ENCODE measurements around the gene ELMO2.
A peak's percentile ranks its signal among the peaks of the same experiment; 100 is the strongest.

The ELMO2 gene

DNA sequence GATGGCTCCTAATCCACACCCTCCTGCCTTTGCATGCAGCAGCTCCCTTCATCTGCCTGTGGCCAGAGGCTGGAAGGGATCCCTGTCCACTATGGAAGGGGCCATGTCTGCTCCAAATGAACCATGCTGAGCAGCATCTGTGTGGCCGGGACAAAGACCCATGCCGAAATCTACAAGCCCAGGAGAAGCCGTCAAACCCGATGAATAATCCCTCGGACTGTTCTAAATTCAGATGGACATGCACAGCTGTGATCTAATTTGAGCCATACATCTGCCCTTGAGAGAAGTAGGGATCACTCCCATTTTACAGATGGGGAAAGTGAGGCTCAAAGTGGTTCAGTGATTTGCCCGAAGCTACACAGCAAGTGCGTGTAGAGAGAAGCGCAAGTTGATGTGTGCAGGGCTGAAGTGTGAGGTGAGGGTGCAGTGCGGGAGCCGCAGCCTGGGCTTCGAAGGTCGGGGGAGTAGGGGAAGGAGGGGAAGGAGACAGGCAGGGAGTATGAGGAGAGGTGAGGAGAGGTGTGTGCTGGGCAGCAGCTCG lies 75.5 kb downstream of the ELMO2 start:
- TF ChIP-seq, protein P1, sequence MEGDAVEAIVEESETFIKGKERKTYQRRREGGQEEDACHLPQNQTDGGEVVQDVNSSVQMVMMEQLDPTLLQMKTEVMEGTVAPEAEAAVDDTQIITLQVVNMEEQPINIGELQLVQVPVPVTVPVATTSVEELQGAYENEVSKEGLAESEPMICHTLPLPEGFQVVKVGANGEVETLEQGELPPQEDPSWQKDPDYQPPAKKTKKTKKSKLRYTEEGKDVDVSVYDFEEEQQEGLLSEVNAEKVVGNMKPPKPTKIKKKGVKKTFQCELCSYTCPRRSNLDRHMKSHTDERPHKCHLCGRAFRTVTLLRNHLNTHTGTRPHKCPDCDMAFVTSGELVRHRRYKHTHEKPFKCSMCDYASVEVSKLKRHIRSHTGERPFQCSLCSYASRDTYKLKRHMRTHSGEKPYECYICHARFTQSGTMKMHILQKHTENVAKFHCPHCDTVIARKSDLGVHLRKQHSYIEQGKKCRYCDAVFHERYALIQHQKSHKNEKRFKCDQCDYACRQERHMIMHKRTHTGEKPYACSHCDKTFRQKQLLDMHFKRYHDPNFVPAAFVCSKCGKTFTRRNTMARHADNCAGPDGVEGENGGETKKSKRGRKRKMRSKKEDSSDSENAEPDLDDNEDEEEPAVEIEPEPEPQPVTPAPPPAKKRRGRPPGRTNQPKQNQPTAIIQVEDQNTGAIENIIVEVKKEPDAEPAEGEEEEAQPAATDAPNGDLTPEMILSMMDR (conservative IDR thresholded peaks at IDR 0.05; ENCODE audit: low read length), result no peak
- H3K4me3 ChIP-seq (ENCODE audit: low read length), result no peak overlapping the region
- DNase-seq (ENCODE audit: low read depth), result no peak

- H3K4me3 ChIP-seq (ENCODE audit: low read length), result no peak overlapping the region
- TF ChIP-seq, protein P1 (conservative IDR thresholded peaks at IDR 0.05; ENCODE audit: low read length), result no peak
- DNase-seq (ENCODE audit: low read depth), result no peak
Measured at GRCh38 chr20:46330072-46330763, 76.2 kb downstream of the ELMO2 start.

- TF ChIP-seq, protein P1 (conservative IDR thresholded peaks at IDR 0.05; ENCODE audit: low read length), result no peak
- no peak for DNase-seq (ENCODE audit: low read depth)
Measured at GRCh38 chr20:46328200-46328882, 78.1 kb downstream of the ELMO2 start.

DNA sequence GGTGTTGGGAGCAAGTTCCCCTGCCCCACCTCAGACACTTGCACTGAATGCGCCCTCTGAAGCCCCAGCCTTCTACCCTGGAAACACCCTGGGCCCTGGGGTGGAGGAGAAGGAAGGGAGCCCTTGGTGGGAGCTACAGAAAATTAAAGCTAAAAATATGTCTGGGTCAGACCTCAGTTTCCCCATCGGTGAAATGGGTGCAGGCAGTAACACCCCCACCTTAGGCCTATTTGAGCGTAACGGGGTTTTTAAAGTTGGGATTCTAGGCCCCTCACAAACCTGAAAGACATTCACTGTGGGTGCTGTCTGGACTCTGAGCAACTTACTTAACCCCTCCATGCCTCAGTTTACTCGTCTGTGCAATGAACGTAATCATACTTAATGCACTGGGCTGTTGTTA lies 78.9 kb downstream of the ELMO2 start:
- DNase-seq (ENCODE audit: low read depth), result no peak
- TF ChIP-seq, protein P1 (conservative IDR thresholded peaks at IDR 0.05; ENCODE audit: low read length), result no peak
- no peak overlapping the region for H3K4me3 ChIP-seq (ENCODE audit: low read length)

More at GRCh38 chr20:46328200-46328882, 78.1 kb downstream of the ELMO2 start:
- H3K4me3 ChIP-seq (ENCODE audit: low read length), result no peak overlapping the region

DNA sequence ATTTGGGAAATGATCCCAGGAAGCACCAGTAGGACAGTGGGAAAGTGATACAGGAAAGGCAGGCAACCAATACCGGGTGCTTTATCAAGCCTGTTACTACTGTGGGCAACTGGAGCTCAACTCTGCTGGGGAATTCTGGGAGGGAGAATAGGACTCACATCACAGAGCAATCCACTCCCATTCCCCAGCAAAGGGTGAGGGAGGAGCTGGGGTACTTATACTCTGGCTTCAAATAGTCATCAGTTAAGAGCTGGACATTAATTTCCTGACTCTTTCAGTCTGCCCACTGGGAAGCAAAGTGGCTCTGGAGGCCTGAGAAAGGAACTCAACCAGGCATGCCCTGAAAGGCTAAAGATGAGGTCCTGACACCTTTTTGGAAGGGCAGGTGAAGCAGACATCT lies 80.6 kb downstream of the ELMO2 start:
- TF ChIP-seq, protein P1 (conservative IDR thresholded peaks at IDR 0.05; ENCODE audit: low read length), result no peak
- no peak overlapping the region for H3K4me3 ChIP-seq (ENCODE audit: low read length)
- no peak for DNase-seq (ENCODE audit: low read depth)

DNA sequence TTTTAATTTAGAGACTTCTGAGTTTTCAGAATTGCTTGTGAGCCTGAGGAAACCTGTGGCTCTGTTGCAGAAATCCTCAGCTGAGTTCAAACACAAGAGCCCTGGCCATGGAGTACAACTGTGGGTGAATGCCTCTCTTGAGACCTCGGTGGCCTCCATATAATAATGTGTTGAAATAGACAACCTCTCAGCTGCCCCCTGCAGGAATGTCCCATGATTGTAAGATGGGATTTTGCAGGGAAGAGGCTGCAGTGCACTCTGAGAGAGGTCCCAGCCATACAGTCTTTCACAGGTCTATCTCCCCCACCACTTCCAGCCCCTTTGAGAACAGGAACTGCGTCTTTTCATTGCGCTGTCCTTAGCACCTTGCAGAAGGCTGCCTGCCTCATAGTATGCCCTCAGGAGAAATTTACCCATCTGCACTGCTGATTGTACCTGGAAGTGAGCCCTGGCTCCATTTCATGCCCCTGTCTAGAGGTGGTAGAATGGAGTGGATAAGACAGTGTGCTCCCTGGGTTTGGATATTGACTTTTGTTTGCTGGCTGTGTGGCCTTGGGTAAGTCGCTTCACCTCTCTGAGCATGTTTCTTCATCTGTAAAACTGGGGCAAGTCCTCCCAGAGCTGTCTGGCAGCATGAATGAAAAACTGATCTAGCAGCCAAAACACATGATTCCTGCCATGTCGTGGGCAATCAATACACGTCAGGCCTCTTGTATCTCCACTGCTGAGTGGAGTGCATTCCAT lies 81.3 kb downstream of the ELMO2 start:
- peak; percentile 10 for DNase-seq (ENCODE audit: low read depth)
- TF ChIP-seq, protein P1 (conservative IDR thresholded peaks at IDR 0.05; ENCODE audit: low read length), result peak; percentile 44

More for the DNA sequence above, 81.3 kb downstream of the ELMO2 start:
- H3K4me3 ChIP-seq (ENCODE audit: low read length), result no peak overlapping the region

Measured in AG10803 (cell line).